Mesangial cell (primary cell): ENCODE measurements around the gene IGSF22. TPM values are rescaled to one million over a fixed set of nuclear protein-coding genes. Genes with fewer than 3 reads are reported as not detected.

Experiments used
- total RNA-seq: library from RNA; depleted of rRNA; stranded (reverse); fragments of >200 nt; gene quantifications from 2 replicates; pipeline ENCODE4 v1.2.3, GENCODE V29; 2015

Gene IGSF22
- total RNA-seq, result under 0.01 and 0.38 TPM in 2 replicates

GRCh38 chr11:18726040-18726439 is at the start of gene IGSF22:
IGSF22 (minus strand) TSS chr11:18726188; CDS start chr11:18724236, 1,952 bp downstream.

GRCh38 chr11:18698341-18699268 is 27.4 kb downstream of the IGSF22 start, which contains the start of gene TMEM86A:
TMEM86A (plus strand) TSS chr11:18698779; CDS start chr11:18698887, 108 bp downstream.

Other genes with a start within 250 kb of the IGSF22 start
- gene TSG101, start 199.2 kb downstream of the IGSF22 start, total RNA-seq, result 74.3 and 87.3 TPM in 2 replicates
- gene UEVLD, start 137.5 kb downstream of the IGSF22 start, total RNA-seq, result 12.3 and 17.8 TPM in 2 replicates
- gene MISFA, start 126.4 kb downstream of the IGSF22 start, total RNA-seq, result not detected in 2 replicates
- gene SPTY2D1, start 91.8 kb downstream of the IGSF22 start, total RNA-seq, result 8.5 and 16.5 TPM in 2 replicates
- 0.49 and 4.1 TPM in 2 replicates for gene TMEM86A, start 27.4 kb downstream of the IGSF22 start, total RNA-seq
- gene PTPN5, start 65.6 kb upstream of the IGSF22 start, total RNA-seq, result not detected in 2 replicates
- gene MRGPRX1, start 213.2 kb upstream of the IGSF22 start, total RNA-seq, result not detected in 2 replicates